Limb (tissue), 2 donors: ENCODE measurements around the gene HECTD3.
"Not testable (repeated sequence)": the region's sequence is repeated elsewhere in the genome, so short reads cannot be mapped to it uniquely, and the experiment has no call there.

Experiments
- DNase-seq, 2 donors: peaks; one replicate each; pipeline ENCODE4 v3.0.0-alpha.2; 2016; ENCODE audit errors: extremely low spot score in 2 of 2

HECTD3 gene

DNA sequence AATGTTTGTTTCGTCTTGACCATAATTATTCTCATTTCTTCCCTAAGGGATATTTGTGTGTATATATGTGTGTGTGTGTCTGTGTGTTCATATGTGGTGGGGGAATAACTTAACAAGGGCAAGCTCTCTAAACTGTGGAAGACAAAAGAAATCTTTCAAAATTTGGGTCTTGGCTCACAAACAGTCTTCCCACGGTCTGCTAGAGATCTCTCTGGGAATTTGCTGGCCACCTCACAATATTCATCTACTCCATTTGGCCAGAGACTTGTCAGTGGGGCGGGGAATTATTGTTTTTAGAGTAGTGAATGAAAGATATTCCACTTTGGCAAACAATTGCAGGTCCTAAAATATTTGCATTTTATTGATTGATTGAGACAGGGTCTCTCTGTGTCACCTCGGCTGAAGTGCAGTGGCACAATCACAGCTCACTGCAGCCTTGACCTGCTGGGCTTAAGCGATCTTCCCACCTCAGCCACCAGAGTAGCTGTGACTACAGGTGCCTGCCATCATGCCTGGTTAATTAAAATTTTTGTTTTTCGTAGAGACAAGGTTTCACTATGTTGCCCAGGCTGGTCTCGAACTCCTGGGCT lies 16.7 kb downstream of the HECTD3 start:
- no peak for DNase-seq

DNA sequence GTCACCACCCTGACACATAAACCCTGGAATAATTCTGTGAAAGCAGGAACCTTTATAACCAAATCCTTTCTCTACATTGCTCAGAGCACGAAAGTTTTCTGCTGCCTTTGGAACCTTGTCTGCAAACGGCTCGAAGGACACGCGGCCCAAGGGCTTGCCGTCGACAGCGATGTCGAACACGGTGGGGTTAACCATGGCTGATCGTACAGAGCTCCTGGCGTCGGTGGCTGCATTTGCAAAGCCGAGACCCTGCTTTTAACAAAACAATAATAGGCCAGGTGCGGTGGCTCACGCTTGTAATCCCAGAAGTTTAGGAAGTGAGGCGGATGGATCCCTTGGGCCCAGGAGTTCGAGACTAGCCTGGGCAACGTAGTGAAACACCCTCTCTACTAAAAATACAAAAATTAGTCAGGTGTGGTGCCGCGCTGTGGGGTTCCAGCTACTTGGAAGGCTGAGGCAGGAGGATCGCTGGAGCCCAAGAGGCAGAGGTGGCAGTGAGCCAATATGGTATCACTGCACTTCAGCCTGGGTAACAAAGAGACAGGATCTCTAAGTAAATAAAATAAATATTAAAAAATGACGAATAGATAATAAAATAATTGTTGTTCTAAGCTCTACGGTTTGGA lies 22.5 kb downstream of the HECTD3 start:
- no peak for DNase-seq

DNA sequence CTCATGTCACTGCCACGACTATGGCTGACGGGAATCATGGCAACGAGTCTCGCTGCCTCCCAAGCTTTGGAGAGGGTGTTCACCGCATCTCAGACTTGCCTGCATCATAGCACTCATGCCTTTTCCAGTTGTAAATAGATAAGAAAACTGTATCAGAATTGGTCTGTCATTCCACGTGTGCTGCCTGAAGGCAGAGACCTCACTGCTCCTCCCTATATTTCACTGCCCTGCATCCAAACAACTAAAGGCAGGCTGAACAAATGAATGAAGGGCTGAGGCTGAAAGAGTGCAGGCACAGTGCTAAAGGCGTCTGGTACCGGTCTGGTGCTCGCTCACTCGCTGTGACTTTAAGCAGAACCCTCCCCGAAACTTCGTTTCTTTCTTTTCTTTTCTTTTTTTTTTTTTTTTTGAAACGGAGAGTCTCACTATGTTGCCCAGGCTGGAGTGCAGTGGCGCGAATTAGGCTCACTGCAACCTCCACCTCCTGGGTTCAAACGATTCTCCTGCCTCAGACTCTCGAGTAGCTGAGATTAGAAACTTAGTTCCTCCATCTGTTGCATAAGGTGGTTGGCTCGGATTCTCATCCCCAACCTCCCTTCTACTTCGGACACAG lies 25.3 kb downstream of the HECTD3 start:
- DNase-seq, result no peak

DNA sequence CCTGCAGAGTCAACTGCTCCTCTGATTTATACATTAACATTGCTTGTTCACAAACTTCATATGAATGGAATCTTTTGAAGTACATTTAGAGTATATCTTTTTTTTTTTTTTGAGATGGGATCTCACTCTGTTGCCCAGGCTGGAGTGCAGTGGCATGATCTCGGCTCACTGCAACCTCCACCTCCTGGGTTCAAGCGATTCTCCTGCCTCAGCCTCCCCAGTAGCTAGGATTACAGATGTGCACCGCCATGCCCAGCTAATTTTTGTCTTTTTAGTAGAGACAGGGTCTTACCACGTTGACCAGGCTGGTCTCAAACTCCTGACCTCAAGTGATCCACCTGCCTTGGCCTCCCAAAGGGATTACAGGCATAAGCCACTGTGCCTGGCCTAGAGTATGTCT lies 33.8 kb downstream of the HECTD3 start:
- DNase-seq, result not testable (repeated sequence)

DNA sequence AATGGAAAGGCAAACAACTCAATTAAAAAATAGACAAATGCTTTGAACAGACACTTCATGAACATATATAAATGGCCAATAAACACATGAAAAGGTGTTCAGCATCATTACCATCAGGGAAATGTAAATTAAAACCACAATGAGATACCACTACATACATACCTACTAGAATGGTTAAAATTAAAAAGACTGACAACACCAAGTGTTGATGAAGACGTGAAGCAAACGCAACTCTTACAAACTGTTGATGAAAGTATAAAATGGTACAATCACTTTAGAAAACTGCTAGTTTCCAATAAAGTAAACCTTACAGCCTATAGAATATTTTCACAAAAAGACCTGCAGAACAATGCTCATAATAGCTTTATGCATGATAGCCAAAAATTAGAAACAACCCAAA lies 34.9 kb downstream of the HECTD3 start:
- DNase-seq, result no peak

DNA sequence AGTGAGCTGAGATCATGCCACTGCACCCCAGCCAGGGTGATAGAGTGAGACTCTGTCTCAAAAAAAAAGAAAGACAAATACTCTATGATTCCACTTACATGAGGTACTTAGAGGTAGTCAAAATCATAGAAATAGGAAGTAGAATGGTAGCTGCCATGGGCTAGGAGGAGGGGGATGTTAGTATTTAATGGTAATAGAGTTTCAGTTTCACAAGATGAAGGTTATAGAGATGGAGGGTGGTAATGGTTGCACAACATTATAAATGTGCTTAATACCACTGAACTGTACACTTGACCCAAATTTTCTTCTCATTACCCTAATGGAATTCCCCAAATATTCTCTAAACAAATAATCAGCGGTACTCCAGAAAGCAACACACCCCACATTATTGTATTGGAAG lies 37.5 kb downstream of the HECTD3 start:
- no peak for DNase-seq

DNA sequence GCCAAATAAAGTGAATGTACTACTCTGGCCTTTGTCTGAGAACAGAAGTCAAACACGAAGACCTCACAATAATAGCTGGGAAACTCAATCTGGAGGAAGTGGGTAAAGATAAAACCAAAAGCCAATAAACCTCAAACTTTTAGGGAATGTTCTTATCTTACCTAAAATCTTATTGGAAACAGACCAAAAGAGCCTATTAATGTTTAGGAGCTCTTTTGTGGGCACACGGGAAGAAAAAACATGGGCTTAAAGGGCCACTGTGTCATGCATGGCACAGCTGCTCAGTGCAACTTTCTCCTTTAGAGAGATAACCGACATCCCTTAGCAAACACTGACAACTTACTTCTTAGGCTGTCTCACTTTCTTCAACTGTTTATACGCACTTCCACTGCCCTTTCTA lies 40.8 kb downstream of the HECTD3 start:
- no peak for DNase-seq

DNA sequence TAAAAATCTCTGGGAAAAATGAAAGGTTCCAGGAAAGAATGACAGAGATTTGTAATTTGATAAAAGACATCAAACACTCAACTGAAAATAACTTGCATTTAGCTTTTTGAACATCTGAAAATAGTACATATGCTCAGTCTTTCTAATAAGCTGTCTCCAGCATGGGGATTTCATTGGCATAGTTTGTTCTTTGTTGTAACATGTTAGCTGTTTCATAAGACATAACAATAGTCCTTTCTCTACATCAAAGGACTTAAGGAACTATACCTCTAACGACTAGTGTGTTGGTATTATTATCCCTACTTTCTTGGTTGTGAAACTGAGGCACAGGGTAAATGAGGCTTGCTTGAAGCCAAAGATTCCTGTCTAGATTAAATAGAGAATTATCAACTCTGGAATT lies 46.7 kb downstream of the HECTD3 start:
- no peak for DNase-seq

DNA sequence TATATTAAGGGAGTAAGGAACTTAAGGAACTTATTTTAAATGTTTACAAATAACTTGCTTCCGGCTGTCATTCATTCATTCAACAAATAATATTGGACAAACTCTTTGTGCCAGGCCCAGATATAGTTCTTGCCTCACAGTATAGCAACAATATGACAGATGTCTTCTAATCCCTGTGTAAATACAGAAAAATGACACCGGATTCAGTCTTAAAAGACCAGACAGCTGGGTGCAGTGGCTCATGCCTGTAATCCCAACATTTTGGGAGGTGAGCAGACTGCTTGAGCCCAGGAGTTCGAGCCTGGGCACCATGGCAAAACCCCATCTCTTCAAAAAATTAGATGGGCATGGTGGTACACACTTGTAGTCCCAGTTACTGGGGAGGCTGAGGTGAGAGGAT lies 48.4 kb downstream of the HECTD3 start:
- no peak for DNase-seq

DNA sequence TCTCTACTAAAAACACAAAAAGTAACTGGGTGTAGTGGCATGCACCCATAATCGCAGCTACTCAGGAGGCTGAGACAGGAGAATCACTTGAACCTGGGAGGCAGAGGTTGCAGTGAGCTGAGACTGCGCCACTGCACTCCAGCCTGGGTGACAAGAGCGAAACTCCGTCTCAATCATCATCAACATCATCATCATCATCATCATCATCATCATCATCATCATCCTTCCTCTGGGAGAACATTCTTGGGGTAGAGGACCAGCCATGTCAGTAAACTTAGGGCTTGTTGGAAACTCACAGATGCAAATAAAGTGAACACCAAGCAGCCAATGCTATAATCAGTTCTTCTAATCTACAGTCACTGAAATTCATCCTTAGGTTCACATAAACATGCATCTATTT lies 49.1 kb downstream of the HECTD3 start:
- not testable (repeated sequence) for DNase-seq

DNA sequence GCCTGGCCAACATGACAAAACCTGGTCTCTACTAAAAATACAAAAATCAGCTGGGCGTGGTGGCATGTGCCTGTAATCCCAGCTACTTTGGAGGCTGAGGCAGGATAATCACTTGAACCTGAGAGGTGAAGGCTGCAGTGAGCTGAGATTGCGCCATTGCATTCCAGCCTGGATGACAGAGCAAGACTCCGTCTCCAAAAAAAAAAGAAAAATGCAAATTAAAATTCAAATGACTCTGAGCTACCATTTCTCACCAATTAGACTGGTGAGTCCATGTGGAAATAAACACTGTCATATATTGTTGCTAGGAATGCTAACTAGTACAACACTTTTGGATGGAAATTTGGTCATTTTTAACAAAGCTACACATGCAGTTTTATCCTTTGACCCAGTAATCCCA lies 53.6 kb downstream of the HECTD3 start:
- DNase-seq, result not testable (repeated sequence)

DNA sequence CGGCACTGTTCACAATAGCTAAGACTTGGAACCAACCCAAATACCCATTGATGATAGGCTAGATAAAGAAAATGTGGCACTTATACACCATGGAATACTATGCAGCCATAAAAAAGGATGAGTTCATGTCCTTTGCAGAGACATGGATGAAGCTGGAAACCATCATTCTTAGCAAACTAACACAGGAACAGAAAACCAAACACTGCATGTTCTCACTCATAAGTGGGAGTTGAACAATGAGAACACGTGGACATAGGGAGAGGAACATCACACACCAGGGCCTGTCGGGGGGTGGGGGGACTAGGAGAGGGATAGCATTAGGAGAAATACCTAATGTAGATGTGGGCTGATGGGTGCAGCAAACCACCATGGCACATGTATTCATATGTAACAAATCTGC lies 55.0 kb downstream of the HECTD3 start:
- DNase-seq, result not testable (repeated sequence)
